GM18517 (cell line): ENCODE results near the gene MAD2L1BP.
A peak's percentile ranks its signal among the peaks of the same experiment; 100 is the strongest.

Source experiments
- ATAC-seq: cut with Tn5 transposase; IDR thresholded peaks from one replicate; pipeline ENCODE4 v1.9.1; 2021; ENCODE audit warnings: mild to moderate bottlenecking, moderate library complexity; ENCODE audit not compliant: unreplicated experiment

Gene MAD2L1BP

GRCh38 chr6:43665376-43665775 is 29.7 kb downstream of the MAD2L1BP start:
- ATAC-seq = no peak

GRCh38 chr6:43666196-43666920 is 30.7 kb downstream of the MAD2L1BP start:
- ATAC-seq = no peak

GRCh38 chr6:43667245-43668150 is 31.9 kb downstream of the MAD2L1BP start:
- ATAC-seq = peak; percentile 46

GRCh38 chr6:43668151-43669028 is 32.8 kb downstream of the MAD2L1BP start:
- peak; percentile 56 for ATAC-seq

- no peak for ATAC-seq
Observed at GRCh38 chr6:43669050-43669921, 33.6 kb downstream of the MAD2L1BP start.

- ATAC-seq = no peak
Observed at GRCh38 chr6:43669922-43670622, 34.4 kb downstream of the MAD2L1BP start.

GRCh38 chr6:43670623-43670986 is 35.0 kb downstream of the MAD2L1BP start:
- no peak for ATAC-seq

GRCh38 chr6:43671011-43671800 is 35.6 kb downstream of the MAD2L1BP start:
- ATAC-seq = no peak

GRCh38 chr6:43671801-43672690 is 36.4 kb downstream of the MAD2L1BP start:
- ATAC-seq = no peak

GRCh38 chr6:43673444-43674084 is 37.9 kb downstream of the MAD2L1BP start:
- ATAC-seq = no peak

GRCh38 chr6:43674291-43674690 is 38.7 kb downstream of the MAD2L1BP start:
- no peak for ATAC-seq

- no peak for ATAC-seq
Observed at GRCh38 chr6:43674921-43675320, 39.3 kb downstream of the MAD2L1BP start.

- no peak for ATAC-seq
Observed at GRCh38 chr6:43676962-43677606, 41.4 kb downstream of the MAD2L1BP start.

- ATAC-seq = no peak
Observed at GRCh38 chr6:43677759-43678158, 42.1 kb downstream of the MAD2L1BP start.

GRCh38 chr6:43678341-43678740 is 42.7 kb downstream of the MAD2L1BP start:
- no peak for ATAC-seq

- no peak for ATAC-seq
Observed at GRCh38 chr6:43679057-43679456, 43.4 kb downstream of the MAD2L1BP start.
